Amniotic stem cell (primary cell): Measurements from ENCODE around the gene NR2F2.
A peak's percentile ranks its signal among the peaks of the same experiment; 100 is the strongest.

ENCODE experiments used
- DNase-seq: peaks from one replicate; lab custom pipeline; 2025; lab: John Stamatoyannopoulos, UW

Gene NR2F2

DNA sequence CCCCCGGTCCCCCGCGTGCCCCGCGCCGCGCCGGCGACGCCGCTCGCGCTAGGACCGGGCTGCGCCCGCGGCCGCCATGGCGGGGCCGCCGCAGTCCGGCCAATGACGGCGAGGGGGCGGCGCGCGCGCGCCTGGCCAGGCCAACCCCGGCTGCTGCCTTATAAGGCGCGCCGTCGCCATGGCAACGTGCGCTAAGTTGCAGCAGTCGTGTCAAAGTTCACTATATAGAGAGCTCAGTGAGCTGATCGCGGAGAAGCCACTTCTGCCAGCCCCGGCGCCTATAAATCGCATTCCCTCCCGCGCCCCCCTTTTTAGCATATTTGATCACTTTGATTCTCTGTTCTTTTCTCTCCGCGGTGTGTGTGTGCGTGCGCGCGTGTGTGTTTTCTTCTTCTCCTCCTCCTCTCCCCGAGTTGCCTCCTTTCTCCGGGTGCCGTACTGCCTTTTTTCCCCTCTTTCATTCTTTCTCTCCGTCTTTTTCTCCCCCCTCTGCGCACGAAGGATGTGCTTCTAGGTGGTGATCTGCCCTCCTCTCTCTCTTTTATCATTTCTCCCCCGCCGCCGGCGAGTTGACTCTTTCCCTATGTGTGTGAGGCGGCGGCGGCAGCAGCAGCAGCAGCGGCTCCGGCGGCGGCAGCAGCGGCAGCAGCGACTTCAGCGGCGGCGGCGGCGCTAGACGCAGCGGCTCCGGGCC is at the start of gene NR2F2:
NR2F2 (plus strand) TSS at position 251 of the 694 bp plus-strand sequence. CDS start 1,406 bp downstream, outside the sequence.
- peak; percentile 96 for DNase-seq

DNA sequence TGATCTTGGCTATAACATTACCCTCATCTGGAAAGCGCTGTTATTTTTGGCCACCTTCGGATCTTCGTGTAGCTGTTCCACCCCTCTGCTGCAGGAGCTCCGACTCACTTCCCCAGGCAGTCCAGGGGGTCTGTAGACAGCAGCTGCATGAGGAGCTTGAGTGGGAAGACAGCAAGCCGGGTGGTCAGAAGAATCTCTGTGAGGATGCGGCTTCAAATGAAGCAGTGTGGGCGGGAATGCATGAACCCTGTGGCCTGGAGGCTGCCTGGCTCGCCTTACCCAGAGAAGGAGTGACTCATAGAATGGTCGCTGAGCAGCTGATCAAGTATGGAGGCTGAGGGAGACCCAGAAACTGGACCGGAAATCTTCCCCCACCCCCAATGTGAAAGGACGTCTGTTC is 45.2 kb upstream of the NR2F2 start:
- peak; percentile 18 for DNase-seq

DNA sequence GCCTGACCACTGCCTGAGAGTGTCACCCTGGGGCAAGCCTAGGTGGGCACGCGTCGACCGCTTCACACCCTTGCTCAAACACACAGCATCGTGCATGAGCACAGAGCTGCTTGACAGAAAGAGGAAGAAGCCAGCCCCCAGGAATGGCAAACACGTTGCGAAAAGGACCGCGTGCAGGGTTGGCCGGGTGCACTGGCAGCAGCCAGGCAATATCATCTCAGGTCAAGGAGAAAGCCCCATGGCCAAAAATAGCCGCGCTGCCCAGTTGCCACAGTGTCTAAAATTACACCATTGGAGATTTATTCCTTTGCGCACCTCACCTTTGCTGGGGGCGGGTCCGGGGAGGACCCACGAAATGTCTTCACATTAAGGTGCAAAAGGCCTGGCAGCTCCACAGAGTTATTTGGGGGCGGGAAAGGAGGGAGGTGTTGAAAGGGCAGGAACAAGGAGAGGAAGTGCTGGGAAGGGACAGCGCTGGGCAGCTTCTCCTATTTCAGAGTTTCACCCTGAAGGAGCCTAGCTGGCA is 44.7 kb upstream of the NR2F2 start:
- no peak for DNase-seq

DNA sequence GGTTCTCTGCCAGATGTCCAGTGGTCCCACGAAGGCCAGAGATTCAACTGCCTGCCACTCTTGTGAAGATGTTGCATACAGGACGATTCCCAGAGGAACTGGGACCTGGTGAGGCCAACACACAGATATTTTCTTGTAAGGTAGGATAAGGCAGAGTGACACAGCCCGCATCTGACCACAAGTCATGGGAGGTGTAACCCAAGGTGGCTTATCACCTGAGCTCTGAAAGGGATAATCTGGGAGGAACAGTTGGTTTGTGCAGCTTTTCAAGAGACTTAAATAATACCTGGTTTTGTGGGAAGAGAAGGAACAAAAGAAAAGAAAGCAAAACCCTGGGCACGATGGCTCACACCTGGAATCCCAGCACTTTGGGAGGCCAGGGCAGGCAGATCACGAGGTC is 39.8 kb upstream of the NR2F2 start:
- no peak for DNase-seq

DNA sequence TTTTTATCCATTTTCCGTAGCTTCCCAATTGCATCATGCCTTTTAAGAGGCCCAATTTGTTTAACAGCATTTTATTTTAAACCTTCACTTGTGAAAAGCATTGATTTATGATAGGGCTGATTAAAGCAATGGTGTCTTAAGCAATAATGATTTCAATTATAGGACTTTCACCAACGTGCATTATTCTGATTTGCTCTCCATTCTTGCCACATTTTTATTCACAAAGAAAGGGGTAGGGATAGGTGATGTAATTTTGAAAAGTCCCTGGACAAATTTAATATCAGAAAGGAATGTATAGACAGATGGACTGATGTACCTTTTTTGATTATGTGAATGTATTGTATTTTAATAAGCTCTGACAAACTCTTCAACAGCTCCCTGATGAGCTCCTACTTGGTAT is 37.9 kb upstream of the NR2F2 start:
- DNase-seq: no peak

DNA sequence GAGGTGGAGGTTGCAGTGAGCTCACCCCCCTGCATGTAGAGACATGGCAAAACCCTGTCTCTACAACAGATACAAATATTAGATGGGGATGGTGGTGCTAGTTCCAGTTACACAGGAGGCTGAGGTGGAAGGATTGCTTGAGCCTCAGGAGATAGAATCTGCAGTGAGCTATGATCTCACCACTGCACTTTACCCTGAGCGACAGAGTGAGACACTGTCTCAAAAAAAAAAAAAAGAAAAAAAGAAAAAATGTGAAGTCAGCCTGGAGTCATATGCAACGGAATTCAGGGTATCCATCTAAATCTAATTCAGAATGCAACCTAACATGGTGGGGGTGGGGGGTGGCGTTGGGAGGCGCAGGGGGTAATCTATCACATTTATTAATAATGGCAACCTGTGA is 37.1 kb upstream of the NR2F2 start:
- DNase-seq: no peak

DNA sequence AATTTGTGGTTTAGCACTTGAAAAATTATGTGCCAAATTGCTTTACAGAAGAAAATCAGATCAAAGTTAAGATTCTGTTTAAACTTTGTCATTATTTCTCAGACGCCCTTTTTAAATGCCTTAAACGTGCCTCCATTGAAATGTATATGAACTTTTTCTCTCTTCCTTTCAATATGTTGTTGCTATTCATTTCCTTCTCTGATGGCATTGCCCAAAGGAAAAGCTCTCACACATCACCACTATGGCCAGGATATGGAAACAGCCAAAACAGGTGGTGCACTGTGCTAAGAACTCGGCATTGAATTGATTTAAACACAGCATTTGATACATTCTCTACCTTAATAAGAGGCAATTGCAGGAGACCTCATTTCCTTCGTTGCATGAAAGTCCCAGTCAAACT is 35.7 kb upstream of the NR2F2 start:
- DNase-seq: no peak

DNA sequence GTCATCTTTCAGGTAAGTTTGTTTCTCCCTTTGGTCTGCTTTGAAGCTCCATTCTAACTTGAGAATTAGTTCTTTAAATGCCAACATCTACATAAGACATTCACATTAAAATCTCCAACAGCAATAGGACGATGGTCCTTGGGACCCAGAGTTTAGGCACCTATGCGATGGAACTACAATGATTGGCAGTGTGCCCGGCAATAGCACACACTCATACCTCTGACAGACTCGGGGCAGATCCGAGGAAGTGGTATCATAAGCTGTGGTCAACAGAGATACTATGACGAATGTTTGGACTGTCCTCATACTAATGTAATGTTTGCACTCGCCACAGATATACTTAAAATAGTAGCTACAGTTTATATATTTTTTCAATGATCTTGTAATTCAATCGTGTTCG is 34.2 kb upstream of the NR2F2 start:
- DNase-seq: no peak

DNA sequence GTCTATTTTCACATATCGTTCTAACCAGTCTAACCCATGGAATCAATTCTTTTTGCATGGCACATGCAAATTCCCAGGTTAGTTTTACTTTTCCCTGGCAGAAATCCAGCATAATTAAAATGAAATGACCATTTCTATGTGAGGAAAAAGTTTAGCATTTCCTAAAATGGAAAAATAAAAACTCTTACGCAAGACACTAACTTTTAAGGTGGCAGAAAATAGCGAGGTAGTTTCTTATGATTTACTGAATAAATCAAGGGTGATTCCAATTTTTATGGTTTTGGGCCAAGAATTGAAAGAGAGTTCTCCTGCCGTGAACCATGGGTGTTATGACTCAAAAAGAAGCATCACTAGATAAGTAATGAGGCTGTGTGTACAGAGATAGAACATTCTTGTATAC is 32.7 kb upstream of the NR2F2 start:
- no peak for DNase-seq

DNA sequence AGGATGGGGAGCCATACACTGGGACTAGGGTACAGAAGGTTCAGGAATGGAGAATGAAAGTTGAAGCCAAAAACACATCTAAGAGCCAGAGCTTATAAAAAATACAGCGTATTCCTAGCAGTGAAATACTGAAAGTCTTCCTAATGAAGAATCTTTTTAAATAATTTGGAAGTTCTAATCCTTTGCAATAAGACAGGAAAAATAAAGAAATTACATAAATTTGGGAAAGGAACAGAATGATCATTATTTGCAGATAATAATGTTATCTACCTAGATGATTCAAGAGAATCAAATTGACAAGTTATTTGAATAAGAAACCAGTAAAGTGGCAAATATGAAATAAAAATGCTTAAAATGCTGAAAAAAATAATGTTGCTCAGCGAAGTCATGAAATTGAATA is 32.3 kb upstream of the NR2F2 start:
- DNase-seq: no peak

DNA sequence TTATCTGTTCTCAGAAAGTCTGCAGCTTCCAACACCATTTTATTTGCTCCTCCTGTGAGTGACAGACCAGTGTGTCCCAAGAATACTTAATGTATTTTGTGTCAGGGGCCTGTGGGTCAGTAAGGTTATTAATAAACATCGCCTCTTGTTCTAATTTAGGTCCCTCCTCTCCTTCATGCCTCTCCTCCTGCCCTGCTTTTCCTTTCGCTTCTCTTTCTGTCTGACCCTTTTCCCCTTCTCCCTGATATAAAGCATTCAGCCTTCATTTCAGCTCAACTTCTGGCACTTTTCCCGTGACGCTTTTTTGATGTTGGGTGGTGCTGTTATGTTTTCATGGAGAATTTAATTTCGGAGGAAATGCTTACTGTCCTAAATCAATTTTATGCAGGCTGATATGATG is 29.7 kb upstream of the NR2F2 start:
- no peak for DNase-seq

DNA sequence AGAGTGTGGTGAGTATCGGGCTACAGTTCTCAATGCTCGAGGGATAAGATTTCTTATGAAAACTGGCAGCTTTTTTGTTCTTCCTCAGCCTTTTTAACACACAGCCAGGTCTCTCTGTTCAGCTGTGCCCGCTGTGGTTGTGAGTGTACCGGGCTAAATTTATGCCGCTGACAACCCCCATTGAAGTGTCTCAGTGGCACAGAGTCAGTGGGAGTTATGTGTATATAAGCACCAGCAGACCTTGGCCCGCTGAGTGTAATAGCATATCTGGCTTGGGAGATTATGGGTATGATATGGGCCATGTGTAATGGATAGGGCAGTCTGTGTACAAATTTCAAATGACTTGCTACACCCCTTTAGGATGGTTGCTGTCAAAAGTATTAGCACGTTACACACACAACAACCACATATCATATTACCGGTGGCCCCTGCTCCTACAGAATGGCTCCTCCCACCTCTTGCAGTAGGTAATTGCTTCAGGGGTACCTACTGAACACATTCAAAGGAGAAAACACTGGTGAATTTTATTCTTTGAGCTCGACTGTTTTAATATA is 26.9 kb upstream of the NR2F2 start:
- DNase-seq: no peak

DNA sequence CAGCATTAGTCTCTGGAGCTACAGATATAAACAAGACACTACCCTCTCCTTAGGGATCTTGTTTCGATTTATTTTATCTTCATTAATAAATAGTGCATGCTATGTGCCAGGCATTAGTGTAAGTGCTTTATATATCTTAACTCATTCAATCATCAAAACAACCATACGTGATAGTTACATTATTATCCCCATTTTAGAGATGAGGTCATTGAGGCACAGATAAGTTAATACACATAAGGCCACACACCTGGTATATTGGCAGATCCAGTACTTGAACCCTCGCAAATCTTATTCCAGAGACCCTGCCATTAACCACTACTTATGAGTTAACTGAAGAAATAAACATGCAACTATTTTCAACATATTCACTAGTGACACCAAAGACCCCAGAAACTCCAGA is 25.7 kb upstream of the NR2F2 start:
- DNase-seq: no peak

DNA sequence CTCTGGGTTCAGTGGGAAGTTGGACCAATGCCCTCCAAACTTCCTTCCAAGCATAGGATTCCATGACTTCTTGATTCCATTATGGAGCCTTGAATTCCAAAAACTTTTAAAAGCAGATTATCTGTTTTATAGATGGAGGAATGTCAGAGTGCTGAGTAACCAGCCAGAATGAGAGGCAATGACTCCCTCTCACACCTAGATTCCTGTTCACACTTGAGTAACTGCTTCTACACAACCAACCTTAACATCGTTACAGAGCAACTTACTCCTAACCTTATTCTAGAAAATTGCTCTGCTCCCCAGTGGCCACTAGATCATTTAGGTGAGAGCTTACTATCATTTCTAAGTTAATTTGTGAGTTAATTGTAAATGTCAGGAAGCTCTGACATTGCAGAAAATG is 24.2 kb upstream of the NR2F2 start:
- no peak for DNase-seq

DNA sequence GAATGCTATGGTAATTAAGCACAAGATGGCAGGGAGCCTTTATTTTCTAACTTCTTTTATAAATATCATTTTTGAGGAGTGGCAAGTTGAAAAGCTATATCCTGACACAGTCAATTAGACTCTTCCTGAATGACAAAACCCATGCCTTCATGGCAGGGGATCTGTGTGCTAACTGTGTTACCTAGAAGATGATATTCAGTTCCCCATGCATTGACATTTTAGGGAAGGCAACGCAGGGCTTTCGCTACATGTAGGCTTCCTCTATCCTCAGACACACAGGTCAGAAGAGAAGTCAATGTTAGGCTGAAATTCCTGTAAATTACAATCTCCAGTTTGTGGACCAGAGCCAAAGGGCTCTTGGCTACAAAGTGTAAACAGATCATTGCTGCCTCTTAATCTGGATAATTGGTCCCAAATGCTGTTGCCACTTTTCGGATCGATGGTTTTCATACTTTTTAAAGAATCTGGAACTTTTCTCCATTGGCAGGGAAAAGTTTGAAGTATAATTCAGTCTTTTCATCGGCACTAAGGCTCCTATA is 22.6 kb upstream of the NR2F2 start:
- DNase-seq: no peak

DNA sequence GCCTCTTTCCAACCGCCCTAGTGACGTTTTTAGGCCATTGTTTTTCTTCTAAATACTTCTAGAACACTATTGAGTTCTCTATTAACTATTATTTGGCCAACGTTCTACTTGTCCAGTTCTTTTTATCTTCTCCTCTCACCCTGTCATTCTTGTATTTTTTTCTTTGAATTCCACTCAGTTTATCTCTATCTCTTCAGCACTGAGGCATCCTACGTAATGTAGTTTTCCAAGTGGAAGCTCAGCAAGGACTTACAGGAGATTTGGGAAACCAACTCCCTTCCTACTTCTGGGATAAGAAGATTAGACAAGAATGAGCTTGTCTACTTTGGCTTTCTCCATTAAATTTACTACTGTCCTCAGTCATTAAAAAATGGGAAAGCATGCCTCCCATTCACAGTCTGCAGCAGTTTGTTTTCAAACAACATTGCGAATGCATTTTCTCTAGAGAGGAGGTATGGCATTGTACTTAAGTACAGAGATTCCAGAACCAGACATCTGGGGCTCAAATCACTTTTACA is 21.3 kb upstream of the NR2F2 start:
- no peak for DNase-seq

DNA sequence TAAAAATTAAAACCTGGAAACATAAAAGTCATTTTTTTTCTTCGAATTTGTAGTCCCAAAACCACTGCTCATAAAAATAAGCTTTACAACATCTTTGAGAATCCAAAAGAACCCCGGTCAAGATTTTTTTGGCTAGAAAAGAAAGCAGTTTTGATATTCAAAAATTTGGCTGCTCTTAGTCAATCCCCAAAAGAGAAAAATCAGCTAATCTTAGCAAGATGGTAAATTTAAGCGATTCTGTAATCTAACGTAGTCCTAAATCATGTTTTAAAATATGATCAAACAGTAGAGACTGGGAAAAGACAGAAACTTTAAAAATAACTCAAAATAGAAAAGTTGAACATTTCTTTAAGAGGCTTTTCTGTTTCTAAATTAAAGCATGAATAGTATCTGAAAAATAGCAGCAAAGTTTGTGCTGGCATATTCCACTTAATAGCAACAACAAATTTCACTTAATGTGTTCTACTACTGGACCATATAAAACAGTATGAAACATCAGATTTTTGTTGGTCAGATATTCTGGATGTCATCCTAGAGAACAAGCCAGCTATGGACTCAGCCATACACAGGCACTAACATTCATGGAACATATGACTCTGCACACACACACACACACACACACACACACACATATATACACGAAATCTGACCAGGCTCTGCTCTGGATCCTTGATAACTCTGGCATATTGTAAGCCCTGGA is 19.1 kb upstream of the NR2F2 start:
- DNase-seq: no peak

DNA sequence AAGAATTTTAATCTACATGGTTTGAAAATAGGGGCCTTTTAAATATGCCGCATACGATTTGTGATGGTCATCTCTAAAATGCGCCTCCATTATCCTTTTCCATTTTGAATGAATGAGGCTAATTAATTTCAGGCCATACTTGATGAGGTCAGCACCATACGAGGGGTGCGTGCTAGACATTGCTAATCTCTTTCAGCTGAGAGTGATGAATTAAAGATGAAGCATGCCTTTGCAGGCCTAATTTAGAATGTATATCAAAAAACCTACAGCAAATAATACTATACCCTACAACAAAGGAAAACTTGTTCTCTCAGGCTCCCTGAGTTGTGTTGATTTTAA is 18.6 kb upstream of the NR2F2 start:
- no peak for DNase-seq

DNA sequence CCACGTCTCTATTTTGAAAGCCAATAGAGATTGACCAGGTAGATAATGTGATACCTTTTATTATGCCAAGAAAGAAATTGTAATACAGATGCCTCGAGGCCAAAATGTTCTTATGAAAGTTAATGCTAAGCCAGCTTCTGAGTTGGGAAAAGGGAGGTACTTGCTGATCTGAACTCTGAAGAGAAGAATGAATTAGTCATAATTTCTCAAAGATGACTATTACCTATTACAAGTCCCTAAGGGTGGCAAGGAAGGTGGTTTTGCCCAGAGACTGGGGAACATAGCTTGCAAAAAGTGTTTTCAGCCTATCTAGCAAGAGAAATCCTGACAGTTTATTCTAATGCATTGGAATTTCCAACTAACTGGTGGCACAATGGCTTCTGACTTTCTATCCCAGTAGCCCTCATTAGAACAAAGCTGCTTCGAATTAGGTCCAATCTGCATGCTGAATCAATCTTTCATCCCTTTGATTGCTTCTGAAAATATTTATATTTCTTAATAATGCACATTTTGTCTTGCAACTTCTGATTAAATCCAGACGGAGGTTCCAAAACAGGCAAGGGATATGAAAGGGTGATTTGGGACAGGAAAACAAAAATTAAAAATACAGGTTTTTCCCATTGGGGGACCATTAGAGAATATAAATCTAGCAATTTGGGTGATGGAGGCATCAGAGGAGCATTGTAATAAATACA is 17.7 kb upstream of the NR2F2 start:
- no peak for DNase-seq

DNA sequence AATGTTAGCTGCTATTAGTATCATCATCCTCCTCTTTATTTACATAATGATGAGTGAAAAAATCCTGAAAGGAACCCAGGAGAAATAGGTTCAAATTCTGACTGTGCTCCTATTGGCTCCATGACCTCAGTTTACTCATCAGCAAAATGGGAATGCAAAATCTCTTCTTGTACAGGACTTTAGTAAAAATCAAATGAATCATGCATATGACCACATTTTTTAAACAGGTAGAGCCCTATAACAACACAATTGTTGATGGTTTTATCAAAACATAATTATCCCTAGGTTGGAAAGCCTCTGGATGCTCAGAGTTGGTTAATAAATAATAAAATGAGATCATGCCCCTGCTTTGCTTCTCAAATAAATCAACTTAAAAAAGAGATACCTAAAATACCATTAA is 16.0 kb upstream of the NR2F2 start:
- no peak for DNase-seq

DNA sequence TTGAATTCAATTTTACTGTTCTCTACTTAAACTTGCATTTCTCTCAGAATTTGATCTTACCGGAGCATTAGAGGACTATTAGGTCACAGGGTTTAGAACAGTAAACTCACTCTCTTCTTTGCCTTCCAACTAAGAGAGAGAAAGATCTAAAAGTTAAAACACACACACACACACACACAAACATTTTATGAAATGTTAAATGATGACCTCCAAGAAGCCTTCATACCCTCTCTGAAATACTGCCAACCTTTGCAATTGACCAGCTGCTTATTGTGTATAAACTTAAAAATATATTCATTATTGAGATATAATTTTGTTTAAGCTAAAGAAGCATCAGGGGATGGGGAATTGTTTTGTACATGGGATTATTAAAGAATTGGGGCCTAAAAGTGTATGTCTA is 15.5 kb upstream of the NR2F2 start:
- no peak for DNase-seq

DNA sequence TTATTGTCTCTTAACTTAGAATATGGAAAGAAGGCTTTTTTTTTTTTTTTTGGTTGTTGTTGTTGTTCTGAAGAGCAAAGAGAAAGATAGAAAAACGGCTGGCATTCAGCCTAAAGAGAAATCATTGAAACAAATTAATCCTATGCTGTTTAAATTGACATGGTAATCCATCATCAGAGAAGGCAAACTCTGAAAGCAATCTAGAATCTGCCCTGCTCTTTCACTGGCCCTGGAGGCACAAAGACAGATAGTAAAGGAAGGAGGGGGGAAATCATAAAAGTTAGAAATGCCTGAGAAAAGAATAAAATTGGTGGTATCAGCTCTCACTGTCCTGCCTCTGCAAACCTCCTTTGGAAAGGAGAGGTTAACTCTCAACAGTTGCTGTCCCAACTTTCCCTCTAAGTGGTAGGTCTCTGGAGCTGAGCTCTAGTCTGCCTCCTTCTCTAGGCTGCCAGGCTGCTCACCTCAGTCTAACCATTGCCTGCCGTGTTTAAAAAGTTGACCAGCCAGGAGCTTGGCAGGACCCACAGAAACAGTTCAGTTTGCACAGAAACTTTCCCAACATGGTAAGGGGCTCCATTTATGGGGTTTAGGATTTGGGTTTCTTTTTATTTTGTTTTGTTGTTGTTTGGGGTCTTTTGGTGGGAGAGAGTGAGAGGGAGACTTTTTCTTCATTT is 13.4 kb upstream of the NR2F2 start:
- no peak for DNase-seq
